Esophagus squamous epithelium (tissue), 5 donors: Measurements from ENCODE around the gene RIMBP2. TPM values are rescaled to one million over a fixed set of nuclear protein-coding genes. Genes with fewer than 3 reads are reported as not detected.

Source experiments
- DNase-seq: peaks from one replicate; lab custom pipeline; 2025; lab: John Stamatoyannopoulos, UW
- H3K27ac ChIP-seq, 4 donors: fragments of 200-600 bp; sonication (generic); one replicate each; pipeline ENCODE4 v1.5.1; 2016 to 2019; ENCODE audit warnings: mild to moderate bottlenecking in 1 of 4
- H3K27me3 ChIP-seq, 4 donors: fragments of 200-600 bp; sonication (generic); 1 replicate in 3 of 4; 2 replicates in 1 of 4; pipeline versions ENCODE4 v1.5.1 to v1.6.0; 2017 to 2021; ENCODE audit warnings: antibody characterized with exemption in 1 of 4
- H3K36me3 ChIP-seq, 3 donors: fragments of 200-600 bp; sonication (generic); one replicate each; pipeline ENCODE4 v1.5.1; 2016 to 2019
- H3K4me1 ChIP-seq, 3 donors: fragments of 200-600 bp; sonication (generic); one replicate each; pipeline ENCODE4 v1.5.1; 2017 to 2019
- H3K4me3 ChIP-seq, 4 donors: fragments of 200-600 bp; sonication (generic); 1 replicate in 3 of 4; 2 replicates in 1 of 4; pipeline ENCODE4 v1.5.1; 2016 to 2019; ENCODE audit warnings: mild to moderate bottlenecking in 2 of 4, moderate library complexity in 1 of 4
- H3K9me3 ChIP-seq, 3 donors: fragments of 200-600 bp; sonication (generic); one replicate each; pipeline ENCODE4 v1.5.1; 2016 to 2019
- CTCF ChIP-seq, 6 experiments: fragments of 450-650 bp in 4 of 6; fragments of 200-600 bp in 2 of 6; sonication (generic) in 2 of 6; IDR thresholded peaks; one replicate each; pipeline ENCODE4 v1.5.1; 2016 to 2019; ENCODE audit warnings: antibody characterized with exemption in 6 of 6, mild to moderate bottlenecking in 4 of 6, moderate library complexity in 4 of 6
- POLR2A ChIP-seq, 4 donors: fragments of 450-650 bp; IDR thresholded peaks; one replicate each; pipeline ENCODE4 v1.6.1; 2017; ENCODE audit warnings: antibody characterized with exemption in 4 of 4, mild to moderate bottlenecking in 4 of 4, moderate library complexity in 3 of 4
- WGBS, 2 donors: methylation state at CpG; one replicate each; pipeline ENCODE4 v1.1.5; 2018; 5-methylcytosine and 5-hydroxymethylcytosine counted together
- intact Hi-C: fragments of 100-400 bp; cut with DNase I; formaldehyde crosslinking; loops from one replicate; pipeline ENCODE4 v1.15.0; 2022
- total RNA-seq, 4 donors: library from RNA; depleted of rRNA; stranded (reverse); fragments of >200 nt; gene quantifications; one replicate each; pipeline ENCODE4 v1.1.0, GENCODE V29; 2016
- donor health status: DM: yes; HTN: yes; CAD: no.

The RIMBP2 gene
- total RNA-seq, 4 donors from 2014 or later = 0.08 to 0.76 (median 0.46) TPM

DNA sequence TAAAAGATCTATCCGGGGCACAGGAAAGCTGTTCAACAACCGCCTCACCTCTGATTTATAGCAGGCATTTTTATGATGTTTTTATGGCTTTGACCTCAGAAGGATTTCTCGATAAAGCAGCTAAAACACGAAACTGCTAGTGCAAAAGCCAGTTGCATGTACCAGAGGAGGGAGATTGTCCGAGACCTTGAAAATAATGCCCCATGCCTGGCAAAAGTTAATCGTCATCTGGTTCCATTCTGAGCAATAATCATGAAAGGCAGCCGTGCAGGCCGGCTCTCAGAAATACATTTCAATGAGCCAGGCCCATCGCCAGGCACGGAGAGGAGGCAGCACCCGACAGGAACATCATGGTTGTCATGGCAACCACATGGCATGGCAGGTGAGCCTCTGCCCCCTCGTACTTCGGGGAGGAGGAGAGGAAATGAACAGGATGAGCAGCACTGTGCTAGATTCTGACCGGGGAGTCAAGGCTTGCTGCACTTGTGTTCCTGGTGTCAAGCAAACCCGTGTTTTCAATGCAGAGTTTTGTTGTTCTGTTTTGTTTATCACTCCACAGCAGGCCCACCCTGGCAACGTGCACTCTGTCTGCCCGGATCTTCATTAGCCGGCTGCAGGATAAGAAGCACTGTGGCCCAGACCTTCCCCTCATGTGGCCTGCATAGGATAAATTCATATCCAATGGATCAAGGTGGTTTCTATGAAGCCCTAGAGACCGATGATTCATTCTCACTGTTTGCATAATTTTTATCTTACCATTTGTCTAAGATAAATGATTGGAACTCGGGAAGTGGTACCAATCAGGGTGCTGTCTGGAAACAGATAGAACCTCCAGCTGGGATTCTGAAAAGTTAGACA, 160.2 kb downstream of the RIMBP2 start:
- no peaks in the 10 kb centered on the region for H3K36me3 ChIP-seq
- peaks cover 0 to 4% (median 0%) of the 10 kb centered on the region in 4 donors for H3K27me3 ChIP-seq
- H3K27ac ChIP-seq = no peak overlapping the region
- no peaks in the 10 kb centered on the region for H3K4me1 ChIP-seq
- intact Hi-C loops = no loop called here
- no peak overlapping the region for H3K4me3 ChIP-seq
- no peak for DNase-seq
- peaks cover 0 to 7% (median 3%) of the 10 kb centered on the region in 3 donors for H3K9me3 ChIP-seq
- TF ChIP-seq CTCF (IDR thresholded peaks at IDR 0.05) = no peak
- no peak for TF ChIP-seq POLR2A (IDR thresholded peaks at IDR 0.05)
- WGBS, 2 donors = 56 to 58% methylated on average over 20 of the region's 20 CpGs

DNA sequence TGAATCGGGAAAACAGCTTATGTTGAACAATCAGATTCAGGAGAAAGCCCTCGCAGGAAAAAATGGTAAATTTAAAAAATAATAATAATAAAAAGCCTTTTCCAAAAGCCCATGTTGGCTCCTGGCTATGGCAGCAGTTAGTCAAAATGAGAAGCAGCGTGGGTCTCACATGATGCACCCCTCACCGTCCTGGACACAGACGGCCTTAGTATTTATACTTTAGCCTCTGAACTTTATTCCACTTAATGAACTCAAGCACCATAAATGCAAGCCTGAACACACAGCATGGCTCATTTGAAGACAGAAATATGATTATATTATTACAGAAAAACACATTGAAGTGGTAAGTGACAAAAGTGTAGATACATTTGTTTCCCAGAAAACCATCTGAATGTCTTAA, 160.9 kb downstream of the RIMBP2 start:
- intact Hi-C loops = no loop called here
- peaks cover 0 to 4% (median 0%) of the 10 kb centered on the region in 4 donors for H3K27me3 ChIP-seq

GRCh38 chr12:130552483-130552996, 163.6 kb downstream of the RIMBP2 start:
- Histone ChIP-seq H3K9me3 (peaks cover 0 to 7% (median 3%) of the 10 kb centered on the region in 3 donors), H3K36me3 (no peaks in the 10 kb centered on the region), H3K27ac (no peak overlapping the region), H3K27me3 (peaks cover 0 to 4% (median 0%) of the 10 kb centered on the region in 4 donors), H3K4me3 (no peak overlapping the region), H3K4me1 (no peaks in the 10 kb centered on the region)
- no peak for DNase-seq
- TF ChIP-seq POLR2A (IDR thresholded peaks at IDR 0.05) (no peak), CTCF (IDR thresholded peaks at IDR 0.05) (no peak)
- intact Hi-C loops = no loop called here
- 72 to 86% methylated on average over 7 of the region's 7 CpGs for WGBS, 2 donors

More for the DNA sequence above, 160.9 kb downstream of the RIMBP2 start:
- WGBS, 2 donors = 57 to 67% methylated on average over 5 of the region's 5 CpGs
- H3K4me1 ChIP-seq = no peaks in the 10 kb centered on the region
- H3K9me3 ChIP-seq = peaks cover 0 to 7% (median 3%) of the 10 kb centered on the region in 3 donors
- TF ChIP-seq POLR2A (IDR thresholded peaks at IDR 0.05) = no peak
- no peak for TF ChIP-seq CTCF (IDR thresholded peaks at IDR 0.05)
- H3K4me3 ChIP-seq = no peak overlapping the region
- DNase-seq = no peak
- H3K27ac ChIP-seq = no peak overlapping the region
- no peaks in the 10 kb centered on the region for H3K36me3 ChIP-seq

- TF ChIP-seq POLR2A (IDR thresholded peaks at IDR 0.05) (no peak), CTCF (IDR thresholded peaks at IDR 0.05) (no peak)
- DNase-seq = no peak
- no peaks in the 10 kb centered on the region for H3K27me3 ChIP-seq
- H3K27ac ChIP-seq = no peak overlapping the region
- intact Hi-C loops = no loop called here
- H3K36me3 ChIP-seq = no peaks in the 10 kb centered on the region
- H3K4me1 ChIP-seq = no peaks in the 10 kb centered on the region
- 62 to 67% methylated on average over 3 of the region's 3 CpGs for WGBS, 2 donors
- peaks cover 0 to 7% (median 3%) of the 10 kb centered on the region in 3 donors for H3K9me3 ChIP-seq
- no peak overlapping the region for H3K4me3 ChIP-seq
These were observed 166.7 kb downstream of the RIMBP2 start for GRCh38 chr12:130549361-130549760.
